Upper lobe of left lung (tissue), 4 donors: Measurements from ENCODE around the gene CCNB1.

Experiments
- CTCF ChIP-seq, 6 experiments: fragments of 450-650 bp in 4 of 6; fragments of 200-600 bp in 2 of 6; sonication (generic) in 2 of 6; IDR thresholded peaks; one replicate each; pipeline ENCODE4 v1.5.1; 2016 to 2019; ENCODE audit warnings: antibody characterized with exemption in 6 of 6
- POLR2AphosphoS5 ChIP-seq, 2 donors: sonication (generic); formaldehyde crosslinking; IDR thresholded peaks; one replicate each; pipeline ENCODE4 v1.5.1; 2017; ENCODE audit warnings: antibody characterized with exemption in 2 of 2

GRCh38 chr5:69202497-69202896, 35.5 kb downstream of the CCNB1 start:
- TF ChIP-seq POLR2AphosphoS5 (IDR thresholded peaks at IDR 0.05) = no peak
- no peak for TF ChIP-seq CTCF (IDR thresholded peaks at IDR 0.05)
